ENCODE measurements around the gene TBCB.
"Not testable (repeated sequence)": the region's sequence is repeated elsewhere in the genome, so short reads cannot be mapped to it uniquely, and the experiment has no call there.

The TBCB gene

DNA sequence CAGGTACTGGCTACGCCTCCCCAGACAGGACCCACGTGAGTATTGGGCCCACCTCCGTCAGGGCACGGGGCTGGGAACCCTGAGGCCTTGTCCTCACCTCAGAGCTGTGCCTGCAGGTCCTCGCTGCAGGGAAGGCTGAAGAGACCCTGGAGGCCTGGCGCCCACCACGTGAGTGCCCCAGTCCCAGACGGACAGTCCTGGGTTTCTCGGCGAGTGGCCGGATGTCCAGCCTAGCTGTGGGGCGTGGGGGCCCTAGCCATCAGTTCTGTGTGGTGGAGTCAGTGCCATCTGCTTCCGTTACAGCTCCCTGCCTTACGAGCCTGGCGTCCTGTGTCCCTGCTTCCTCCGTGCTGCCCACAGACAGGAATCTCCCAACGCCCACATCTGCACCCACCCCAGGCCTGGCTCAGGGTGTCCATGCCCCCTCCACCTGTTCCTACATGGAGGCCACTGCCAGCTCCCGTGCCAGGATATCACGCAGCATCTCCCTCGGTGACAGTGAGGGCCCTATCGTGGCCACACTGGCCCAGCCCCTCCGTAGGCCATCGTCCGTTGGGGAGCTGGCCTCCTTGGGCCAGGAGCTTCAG is 12.1 kb upstream of the TBCB start:
- DNase-seq = no peak

DNA sequence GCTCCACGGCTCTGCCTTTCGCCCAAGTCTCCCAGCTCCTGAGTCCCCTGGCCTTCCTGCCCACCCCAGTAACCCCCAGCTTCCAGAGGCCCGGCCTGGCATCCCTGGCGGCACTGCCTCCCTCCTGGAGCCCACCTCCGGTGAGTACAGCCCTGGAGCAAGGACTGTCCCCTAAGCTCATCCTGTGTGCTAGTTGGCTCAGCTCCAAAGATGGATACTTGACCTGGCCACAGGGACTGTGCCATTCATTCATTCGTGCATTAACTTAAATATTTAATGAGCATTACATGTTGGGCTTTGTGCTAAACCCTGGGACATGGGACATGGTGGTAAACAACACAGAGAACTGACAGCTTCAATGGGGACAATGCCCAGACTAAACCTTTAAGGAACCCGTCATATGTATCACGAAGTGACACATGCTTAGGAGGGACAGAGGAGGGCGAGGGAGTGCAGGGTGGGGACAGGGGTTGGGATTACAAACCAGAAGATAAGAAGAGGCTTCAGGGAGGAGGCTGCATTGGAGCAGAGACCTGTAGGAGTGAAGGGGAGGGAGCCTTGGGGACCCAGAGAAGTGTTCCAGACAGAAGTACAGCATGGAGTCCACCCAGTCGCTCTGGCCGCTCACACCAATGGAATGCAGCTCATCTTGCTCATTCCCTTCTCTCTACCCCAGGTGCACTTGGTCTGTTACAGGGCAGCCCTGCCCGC is 11.3 kb upstream of the TBCB start:
- no peak for DNase-seq

DNA sequence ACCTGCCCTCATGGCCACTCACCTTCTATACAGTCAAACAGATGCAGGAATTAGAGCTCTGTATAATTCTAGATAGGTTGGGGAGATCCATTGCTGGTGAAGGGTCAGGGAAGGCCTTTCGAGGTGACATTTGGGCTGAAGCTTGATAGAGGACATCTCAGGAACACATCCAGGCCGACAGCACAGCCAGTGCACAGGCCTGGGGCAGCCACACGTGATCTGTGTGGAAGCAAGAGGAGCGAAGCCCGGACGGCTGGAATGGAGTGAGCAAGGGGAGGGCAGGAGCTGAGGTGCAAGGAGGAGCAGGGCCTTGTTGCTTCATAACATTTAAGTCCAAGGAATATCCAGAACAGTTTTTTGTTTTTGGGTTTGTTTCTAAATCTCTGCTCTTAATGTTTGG is 8.8 kb upstream of the TBCB start:
- no peak for DNase-seq

DNA sequence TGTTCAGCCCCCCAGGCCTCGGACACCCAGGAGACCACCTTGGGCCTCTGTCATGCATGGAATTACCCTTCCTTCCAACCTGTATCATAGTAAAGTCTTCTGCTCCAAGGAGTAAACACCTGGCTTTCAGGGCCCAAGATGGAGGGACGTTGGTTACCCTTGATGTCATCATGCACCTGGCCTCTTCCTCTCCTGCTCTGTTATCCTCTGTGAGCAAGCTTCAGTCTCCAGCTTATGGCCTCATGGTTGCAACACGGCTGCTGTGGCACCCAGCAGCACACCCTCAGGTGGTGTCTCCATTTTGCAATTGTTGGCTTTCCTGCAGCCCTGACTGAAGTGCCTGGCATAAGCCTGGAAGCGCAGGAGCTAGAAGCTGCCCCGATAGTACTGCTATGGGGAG is 8.3 kb upstream of the TBCB start:
- DNase-seq = no peak

DNA sequence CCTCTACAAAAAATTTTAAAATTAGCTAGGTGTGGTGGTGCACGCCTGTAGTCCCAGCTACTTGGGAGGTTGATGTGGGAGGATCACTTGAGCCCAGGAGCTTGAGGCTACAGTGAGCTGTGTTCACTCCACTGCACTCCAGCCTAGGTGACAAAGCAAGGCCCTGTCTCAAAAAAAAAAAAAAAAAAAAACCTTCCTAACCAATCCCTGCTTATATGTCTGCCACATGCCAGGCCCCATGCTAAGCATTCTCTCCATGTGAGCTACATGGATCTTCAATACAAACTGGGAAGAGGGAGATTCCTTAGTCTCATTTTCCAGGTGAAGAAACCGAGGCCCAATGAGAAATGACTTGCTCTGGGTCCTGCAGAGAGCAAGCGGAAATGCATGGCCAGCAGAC is 6.6 kb upstream of the TBCB start:
- DNase-seq = no peak

DNA sequence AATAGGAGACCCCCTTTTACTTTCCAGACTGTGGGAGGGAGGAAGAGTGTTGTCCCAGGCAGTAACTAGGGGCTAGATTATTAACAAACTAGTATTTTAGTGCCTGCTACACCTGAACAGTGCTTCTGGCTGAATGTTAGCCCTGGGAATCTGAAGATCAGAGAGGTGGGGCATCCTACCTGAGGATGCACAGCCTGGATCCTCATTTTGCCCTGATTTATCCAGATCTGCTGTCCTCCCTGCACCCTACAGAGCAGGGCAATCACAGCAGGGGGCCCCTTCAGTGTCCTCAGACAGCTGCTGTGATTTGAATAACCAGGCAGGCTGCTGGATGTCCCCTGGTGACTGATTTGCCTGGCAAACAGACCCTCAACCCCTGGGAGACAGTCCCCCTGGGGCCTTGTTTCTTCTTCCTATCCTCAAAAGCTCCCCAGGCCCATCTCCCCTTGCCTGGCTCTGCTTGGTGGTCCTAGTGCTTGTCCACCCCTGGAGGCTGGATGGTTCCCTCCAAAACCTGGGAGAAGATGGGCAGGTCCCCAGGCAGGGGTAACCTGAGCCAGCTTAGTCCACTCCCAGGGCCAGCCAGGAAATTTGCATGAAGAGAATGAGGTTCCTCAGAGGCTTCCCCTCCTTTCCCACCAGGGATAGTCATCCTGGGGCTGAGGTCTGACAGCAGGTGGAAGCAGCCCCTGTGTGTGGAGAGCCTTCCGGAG is 4.6 kb upstream of the TBCB start, which contains the start of gene OVOL3:
OVOL3 (plus strand) TSS at position 657 of the 713 bp plus-strand sequence. CDS start 60 bp downstream, outside the sequence.
- no peak for DNase-seq

DNA sequence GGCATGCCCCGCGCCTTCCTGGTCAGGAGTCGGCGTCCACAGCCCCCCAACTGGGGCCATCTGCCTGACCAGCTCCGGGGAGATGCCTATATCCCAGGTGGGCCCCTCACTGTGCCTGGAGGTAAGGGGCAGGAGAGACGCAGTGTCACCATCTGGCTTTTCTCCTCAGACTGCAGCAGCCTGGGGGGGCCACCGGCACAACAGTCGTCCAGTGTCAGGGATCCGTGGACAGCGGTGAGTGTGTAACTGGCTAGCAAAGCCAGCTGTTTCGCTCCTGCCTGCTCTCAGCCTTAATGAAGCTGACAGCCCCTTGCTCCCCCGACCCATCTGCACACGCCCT is 4.1 kb upstream of the TBCB start:
- no peak for DNase-seq

DNA sequence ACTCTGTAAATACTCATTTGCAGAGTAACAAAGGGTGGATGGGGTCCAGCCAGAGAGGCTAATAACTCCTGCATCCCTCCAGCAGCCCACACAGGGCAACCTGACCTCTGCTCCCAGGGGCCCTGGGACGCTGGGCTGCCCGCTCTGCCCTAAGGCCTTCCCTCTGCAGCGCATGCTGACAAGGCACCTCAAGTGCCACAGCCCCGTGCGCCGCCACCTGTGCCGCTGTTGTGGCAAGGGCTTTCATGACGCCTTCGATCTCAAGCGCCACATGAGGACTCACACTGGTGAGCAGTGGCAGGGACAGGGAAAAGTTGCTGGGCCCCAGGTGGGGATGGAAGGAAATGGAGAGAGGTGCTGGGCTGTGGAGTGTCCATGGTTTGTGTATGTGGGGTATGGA is 2.6 kb upstream of the TBCB start:
- DNase-seq = no peak

DNA sequence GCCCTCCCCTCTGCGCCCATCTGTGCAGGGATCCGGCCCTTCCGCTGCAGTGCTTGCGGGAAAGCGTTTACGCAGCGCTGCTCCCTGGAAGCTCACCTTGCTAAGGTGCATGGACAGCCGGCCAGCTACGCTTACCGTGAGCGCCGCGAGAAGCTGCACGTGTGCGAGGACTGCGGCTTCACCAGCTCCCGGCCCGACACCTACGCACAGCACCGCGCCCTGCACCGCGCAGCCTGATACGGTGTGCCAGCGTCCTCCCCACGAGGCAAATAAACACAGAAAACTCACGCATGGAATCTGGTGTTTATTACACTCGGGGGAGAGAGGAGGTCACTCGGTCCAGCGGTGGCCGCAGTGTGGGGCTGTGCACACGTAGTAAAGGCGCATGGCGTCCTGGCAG is 1.8 kb upstream of the TBCB start:
- no peak for DNase-seq

DNA sequence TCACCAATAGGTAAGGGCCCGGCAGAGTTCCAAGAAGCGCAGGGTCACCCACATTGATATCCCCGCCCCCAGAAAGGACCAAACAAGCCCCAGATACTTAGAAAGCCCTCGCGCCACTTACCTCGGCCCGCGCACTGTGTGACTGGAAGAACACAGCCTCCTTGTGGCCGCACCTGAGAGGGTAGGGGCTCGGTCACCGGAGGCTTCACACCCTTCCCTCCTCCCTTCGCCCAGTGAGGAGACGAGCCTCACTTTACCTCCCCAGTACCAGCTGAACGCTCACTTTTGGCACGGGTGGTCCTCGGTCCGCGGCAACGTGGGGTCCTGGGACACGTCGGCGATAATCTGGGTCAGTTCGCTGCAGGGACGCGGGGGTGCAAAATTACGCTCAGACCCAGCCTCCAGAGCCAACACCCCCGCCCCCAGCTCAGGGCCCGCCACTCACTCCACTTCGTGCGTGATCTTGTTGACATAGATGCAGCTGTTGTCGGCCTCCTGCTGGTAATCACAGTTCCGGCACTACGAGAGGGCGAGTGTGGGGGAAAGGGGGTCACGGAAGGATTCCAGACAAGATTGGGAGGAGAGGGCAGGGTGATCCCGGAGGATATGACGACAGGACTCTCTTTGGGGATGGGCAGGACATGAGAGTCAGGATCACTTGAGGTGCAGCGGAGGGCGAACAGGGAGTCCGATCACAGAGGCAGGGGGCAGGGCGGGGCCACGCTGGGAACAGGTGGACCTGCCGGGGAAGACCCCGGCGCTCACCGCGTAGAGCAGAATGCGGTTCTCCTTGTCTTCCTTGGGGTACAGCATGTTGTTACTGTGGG is 1.2 kb upstream of the TBCB start:
- DNase-seq = no peak

DNA sequence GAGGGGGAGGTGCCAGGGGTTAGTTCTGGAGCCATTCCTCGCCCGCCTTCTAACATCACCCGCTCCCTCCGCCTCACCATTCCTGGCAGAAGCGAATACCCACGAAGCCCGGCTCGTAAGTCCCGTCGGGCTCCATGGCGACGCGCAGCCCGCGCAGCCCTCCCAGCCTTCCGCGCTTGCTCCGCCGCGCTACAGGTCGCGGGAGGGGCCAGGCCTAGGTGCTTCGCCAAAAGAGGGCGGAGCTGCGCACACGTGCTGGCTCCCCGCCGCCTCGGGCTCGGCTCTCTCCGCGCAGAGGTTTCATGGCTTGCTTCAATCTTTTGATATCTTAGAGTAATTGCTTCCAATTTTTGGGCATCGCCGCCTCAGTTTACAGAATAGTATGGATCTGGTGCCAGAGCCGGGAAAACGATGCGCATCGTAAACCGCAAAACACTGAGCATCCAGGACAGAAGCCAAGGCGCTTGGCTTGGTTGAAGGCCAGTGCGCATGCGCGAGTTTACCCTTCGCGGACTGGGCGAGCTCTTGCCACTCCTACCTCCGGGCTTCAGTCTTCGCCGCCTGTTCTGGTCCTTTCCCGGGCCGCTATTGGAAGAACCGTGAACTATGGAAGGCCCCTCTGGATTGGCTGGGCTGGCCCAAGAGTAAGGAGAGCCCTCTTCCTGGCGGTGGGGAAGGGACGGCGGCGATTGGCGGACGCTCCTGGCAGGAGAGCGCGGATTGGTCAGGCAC is 381 bp upstream of the TBCB start, which contains the start of gene POLR2I:
POLR2I (minus strand) TSS at position 155 of the 732 bp plus-strand sequence; CDS start at position 136, 19 bp downstream.
- DNase-seq = peak; percentile 100

DNA sequence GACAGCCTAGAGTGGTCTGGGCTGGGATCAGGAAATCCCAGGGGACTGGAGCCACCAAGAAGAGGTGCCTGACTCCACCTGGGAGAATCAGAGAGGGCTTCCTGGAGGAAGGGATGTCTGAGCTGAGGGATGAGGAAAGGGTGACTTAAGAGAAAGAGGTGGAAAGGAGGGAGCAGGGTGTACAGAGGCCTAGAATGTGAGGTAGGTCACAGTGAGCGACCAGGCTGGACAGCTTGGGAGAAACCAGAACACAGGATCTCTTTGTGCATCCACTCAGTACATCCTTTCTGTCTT is 1.0 kb downstream of the TBCB start:
- no peak for DNase-seq

DNA sequence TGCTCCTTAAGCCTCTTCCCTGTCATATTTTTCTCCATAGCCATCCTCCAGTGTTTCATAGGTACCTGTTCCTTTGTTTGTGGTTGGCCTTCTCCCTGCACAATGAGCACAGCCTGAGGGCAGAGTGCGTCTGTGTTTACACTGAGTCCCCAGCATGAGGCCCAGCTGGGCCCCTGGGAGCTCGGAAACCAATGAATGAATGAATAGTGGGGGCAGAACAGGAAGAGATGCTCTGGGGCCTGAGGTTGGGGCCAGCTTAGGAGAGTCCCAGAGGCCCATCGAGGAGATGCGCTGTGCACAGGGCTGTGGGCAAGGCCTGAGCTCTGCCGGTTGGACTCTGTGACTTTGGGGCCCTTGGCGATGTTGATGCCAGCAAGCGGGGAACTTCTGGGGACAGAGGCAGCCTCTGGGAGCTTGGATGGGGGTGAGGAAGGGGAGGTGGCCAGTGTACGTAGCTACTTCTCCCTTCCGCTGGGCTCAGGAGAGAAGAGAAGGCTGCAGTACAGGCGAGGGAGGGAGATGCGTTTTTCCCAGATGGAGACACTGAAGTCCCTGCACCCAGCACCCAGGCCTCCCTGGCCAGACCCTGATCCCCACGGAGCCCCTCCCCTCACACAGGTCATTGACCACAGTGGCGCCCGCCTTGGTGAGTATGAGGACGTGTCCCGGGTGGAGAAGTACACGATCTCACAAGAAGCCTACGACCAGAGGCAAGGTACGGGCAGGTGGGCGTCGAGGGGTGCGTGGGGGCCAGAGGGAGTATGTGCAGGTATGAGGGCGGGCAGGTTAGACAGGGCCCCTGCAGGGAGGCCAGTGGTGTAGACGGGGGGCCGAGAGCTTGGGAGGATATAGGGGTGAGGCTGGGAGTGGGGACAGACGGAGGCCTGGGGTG is 5.1 kb downstream of the TBCB start:
- DNase-seq = no peak

DNA sequence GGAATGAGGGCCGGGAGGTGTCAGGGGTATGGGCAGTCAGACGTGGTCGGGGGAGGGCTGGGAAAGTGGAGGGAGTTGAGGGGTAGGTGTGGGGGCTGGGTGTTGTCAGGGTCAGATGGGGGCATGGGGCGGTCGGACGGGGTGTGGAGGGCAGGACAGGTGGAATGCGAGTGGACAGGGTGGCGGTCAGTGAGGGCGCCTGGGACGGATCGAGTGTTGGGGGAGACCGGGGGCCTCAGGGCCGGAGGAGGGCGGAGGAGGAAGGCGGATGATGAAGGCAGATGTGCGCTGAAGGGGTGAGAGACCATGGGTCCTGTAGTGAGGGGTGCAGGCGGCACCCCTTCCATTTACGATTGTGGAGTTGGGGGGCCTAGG is 5.7 kb downstream of the TBCB start:
- DNase-seq = no peak

DNA sequence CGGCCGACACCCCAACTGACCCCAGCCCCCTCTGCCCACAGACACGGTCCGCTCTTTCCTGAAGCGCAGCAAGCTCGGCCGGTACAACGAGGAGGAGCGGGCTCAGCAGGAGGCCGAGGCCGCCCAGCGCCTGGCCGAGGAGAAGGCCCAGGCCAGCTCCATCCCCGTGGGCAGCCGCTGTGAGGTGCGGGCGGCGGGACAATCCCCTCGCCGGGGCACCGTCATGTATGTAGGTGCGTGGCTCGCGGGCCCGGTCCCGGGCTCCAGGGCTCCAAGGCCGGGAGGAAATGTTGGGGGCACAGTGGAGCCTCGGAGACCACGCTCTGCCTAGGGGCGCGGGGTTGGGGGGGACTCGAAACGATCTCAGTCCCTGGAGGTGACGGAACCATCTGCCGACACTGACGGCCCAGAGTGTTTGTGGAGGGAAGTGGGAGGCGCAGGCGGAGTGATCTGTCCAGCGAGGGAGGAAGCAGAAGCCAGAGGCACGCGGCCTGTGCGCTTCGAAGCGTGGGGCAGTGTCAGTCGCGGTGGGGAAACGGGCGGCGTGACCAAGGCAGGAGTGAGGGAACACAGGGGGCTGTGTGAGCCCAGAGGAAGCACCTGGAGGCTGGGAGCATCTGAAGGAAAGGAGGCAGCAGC is 6.3 kb downstream of the TBCB start:
- DNase-seq = no peak

DNA sequence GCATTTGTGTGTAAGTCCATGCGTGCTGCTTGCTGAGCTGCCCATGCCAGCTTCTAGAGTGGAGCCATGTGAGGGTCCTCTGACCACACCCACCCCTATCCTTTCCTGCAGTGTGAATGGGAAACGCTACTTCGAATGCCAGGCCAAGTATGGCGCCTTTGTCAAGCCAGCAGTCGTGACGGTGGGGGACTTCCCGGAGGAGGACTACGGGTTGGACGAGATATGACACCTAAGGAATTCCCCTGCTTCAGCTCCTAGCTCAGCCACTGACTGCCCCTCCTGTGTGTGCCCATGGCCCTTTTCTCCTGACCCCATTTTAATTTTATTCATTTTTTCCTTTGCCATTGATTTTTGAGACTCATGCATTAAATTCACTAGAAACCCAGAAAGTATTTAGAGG is 10.3 kb downstream of the TBCB start:
- no peak for DNase-seq

DNA sequence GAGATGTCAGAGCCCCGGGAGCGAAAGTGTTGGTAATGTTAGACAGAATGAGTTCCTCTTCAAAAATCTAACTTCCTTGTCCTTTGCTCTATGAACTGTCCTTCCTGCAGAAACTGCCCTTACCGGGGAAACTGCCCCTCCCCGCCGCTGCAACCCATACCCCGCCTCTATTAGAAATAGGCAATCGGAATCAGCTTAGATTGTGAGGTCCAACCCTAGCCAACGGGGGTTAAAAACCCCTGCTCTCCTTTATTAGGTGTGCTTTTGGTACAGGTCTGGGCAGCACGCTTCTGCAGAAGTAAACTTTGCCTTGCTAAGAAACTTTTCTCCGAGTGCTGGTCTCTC is 13.1 kb downstream of the TBCB start:
- DNase-seq = peak; percentile 65

DNA sequence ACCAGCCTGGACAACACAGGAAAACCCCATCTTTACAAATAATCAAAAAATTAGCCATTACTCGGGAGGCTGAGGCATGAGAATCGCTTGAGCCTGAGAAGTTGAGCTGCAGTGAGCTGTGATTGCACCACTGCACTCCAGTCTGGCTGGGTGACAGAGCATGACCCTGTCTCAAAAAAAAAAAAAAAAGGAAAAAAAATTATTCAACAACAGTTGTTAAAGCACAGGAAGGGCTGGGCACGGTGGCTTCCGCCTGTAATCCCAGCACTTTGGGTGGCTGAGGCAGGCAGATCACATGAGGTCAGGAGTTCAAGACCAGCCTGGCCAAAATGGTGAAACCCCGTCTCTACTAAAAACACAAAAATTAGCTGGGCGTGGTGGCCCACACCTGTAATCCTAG is 16.0 kb downstream of the TBCB start:
- DNase-seq = peak; percentile 78

DNA sequence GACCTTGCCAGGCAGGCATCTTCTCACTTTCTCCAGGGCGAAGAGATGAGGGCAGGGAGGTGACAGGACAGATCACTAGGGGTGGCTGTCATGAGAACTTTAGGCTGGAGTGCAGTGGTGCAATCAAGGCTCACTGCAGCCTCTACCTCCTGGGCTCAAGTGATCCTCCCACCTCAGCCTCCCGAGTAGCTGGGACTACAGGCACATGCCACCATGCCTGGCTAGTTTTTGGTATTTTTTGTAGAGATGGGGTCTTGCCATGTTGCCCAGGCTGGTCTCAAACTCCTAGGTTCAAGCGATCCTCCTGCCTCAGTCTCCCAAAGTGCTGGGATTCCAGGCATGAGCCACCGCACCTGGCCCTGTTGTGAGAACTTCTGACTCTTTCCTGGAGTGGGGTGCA is 19.6 kb downstream of the TBCB start:
- DNase-seq = not testable (repeated sequence)

DNA sequence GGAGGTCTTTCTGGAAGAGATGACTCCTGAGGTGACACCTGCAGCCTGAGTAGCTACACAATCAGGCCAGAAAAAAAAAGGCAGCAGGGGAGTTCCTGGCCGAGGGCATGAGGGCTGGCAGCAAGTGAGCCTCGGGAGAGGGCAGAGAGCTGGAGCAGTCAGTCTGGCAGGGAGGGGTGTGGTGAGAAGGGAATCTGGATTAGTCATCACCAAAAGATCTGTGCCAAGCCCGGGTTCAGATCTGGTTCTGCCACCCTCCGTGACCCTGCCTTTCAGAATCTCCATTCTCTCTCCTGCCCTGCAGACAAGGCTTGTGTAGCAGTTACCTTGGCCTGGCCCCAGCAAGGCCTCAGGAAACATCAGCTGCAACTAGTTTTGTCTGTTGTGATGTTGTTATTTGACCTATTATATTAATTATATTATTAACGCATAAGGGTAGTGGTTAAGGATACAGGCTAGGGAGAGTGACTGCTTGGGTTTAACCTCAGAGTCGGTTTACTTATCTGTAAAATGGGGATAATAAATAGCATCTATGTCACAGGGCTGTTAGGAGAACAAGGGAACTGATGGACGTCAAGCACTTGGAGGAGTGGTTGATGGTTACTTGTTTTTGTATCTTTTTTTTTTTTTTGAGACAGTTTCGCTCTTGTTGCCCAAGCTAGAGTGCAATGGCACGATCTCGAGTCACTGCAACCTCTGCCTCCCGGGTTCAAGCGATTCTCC is 21.9 kb downstream of the TBCB start:
- peak; percentile 17 for DNase-seq

DNA sequence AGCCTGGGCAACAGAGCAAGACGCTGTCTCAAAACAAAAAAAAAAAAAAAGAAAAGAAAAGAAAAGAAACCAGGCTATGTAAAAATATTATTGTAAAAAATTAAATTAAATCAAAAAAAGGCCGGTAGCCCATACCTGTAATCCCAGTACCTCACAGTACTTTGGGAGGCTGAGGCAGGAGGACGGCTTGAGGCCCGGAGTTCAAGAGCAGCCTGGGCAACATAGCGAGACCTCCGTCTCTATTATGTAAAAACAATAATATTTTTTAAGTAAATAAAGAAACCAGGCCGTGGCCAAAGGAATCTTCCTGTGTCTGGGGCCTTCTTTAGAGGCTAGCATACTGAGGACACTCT is 23.8 kb downstream of the TBCB start:
- DNase-seq = no peak

Measured in inflammatory macrophage treated with lipopolysaccharide for 4 hours (primary cell).